ENCODE results near the gene MAGEC2.

MAGEC2 gene

GRCh38 chrX:142204522-142205433 is at the start of gene MAGEC2:
Gene MAGEC2, minus strand, starts transcription at chrX:142205290. Its CDS starts 1,303 bp downstream, at chrX:142203987.
- no peak for DNase-seq
- H3K36me3 ChIP-seq, result no peaks in the 10 kb centered on the region
- H3K4me3 ChIP-seq (ENCODE audit: low read depth, low read length), result no peak within 1 kb of the TSS
- peaks cover 43% of the 10 kb centered on the region for H3K27me3 ChIP-seq (ENCODE audit: insufficient read depth, low read depth, severe bottlenecking)
- TF ChIP-seq CTCF (IDR thresholded peaks at IDR 0.05; ENCODE audit: low read depth, low read length), result no peak
- H3K27ac ChIP-seq, result no peak within 1 kb of the TSS
- H3K9me3 ChIP-seq (ENCODE audit: severe bottlenecking), result no peaks in the 10 kb centered on the region

- no peak for TF ChIP-seq CTCF (IDR thresholded peaks at IDR 0.05; ENCODE audit: low read depth, low read length)
- Histone ChIP-seq H3K9me3 (ENCODE audit: severe bottlenecking) (no peaks in the 10 kb centered on the region), H3K27me3 (ENCODE audit: insufficient read depth, low read depth, severe bottlenecking) (peaks cover 17% of the 10 kb centered on the region), H3K36me3 (no peaks in the 10 kb centered on the region), H3K4me3 (ENCODE audit: low read depth, low read length) (no peak overlapping the region), H3K27ac (no peak overlapping the region)
- DNase-seq, result no peak
Observed at GRCh38 chrX:142251680-142252079, 46.6 kb upstream of the MAGEC2 start.

GRCh38 chrX:142251202-142251601 is 46.1 kb upstream of the MAGEC2 start:
- Histone ChIP-seq H3K9me3 (ENCODE audit: severe bottlenecking) (no peaks in the 10 kb centered on the region), H3K4me3 (ENCODE audit: low read depth, low read length) (no peak overlapping the region), H3K36me3 (no peaks in the 10 kb centered on the region), H3K27ac (no peak overlapping the region), H3K27me3 (ENCODE audit: insufficient read depth, low read depth, severe bottlenecking) (peaks cover 17% of the 10 kb centered on the region)
- no peak for TF ChIP-seq CTCF (IDR thresholded peaks at IDR 0.05; ENCODE audit: low read depth, low read length)
- DNase-seq, result no peak

- DNase-seq, result no peak
- no peak for TF ChIP-seq CTCF (IDR thresholded peaks at IDR 0.05; ENCODE audit: low read depth, low read length)
- Histone ChIP-seq H3K27ac (no peak overlapping the region), H3K27me3 (ENCODE audit: insufficient read depth, low read depth, severe bottlenecking) (peaks cover 14% of the 10 kb centered on the region), H3K36me3 (no peaks in the 10 kb centered on the region), H3K9me3 (ENCODE audit: severe bottlenecking) (no peaks in the 10 kb centered on the region), H3K4me3 (ENCODE audit: low read depth, low read length) (no peak overlapping the region)
Observed at GRCh38 chrX:142250502-142250901, 45.4 kb upstream of the MAGEC2 start.

- no peak for TF ChIP-seq CTCF (IDR thresholded peaks at IDR 0.05; ENCODE audit: low read depth, low read length)
- no peak for DNase-seq
- H3K9me3 ChIP-seq (ENCODE audit: severe bottlenecking), result no peaks in the 10 kb centered on the region
- H3K4me3 ChIP-seq (ENCODE audit: low read depth, low read length), result no peak overlapping the region
- H3K27me3 ChIP-seq (ENCODE audit: insufficient read depth, low read depth, severe bottlenecking), result peaks cover 14% of the 10 kb centered on the region
- H3K36me3 ChIP-seq, result no peaks in the 10 kb centered on the region
- no peak overlapping the region for H3K27ac ChIP-seq
Observed at GRCh38 chrX:142249721-142250120, 44.6 kb upstream of the MAGEC2 start.

Data from WERI-Rb-1 (cell line).